Cerebellar nuclear complex (tissue), 1 donor: ENCODE measurements around the gene JPT1.
A peak's percentile ranks its signal among the peaks of the same experiment; 100 is the strongest.
"Not testable (repeated sequence)": the region's sequence is repeated elsewhere in the genome, so short reads cannot be mapped to it uniquely, and the experiment has no call there.

Experiments
- DNase-seq, 2 experiments: peaks; one replicate each; lab custom pipeline; 2025; lab: John Stamatoyannopoulos, UW

Gene JPT1

GRCh38 chr17:75155191-75155601 lies 884 bp upstream of the JPT1 start:
- no peak for DNase-seq

- no peak for DNase-seq
Observed at GRCh38 chr17:75153780-75154194, 525 bp downstream of the JPT1 start.

- DNase-seq: peak in 1 of 2 experiments; percentile 34
Observed at GRCh38 chr17:75152922-75153779, 1.2 kb downstream of the JPT1 start.

GRCh38 chr17:75152523-75152921 lies 1.8 kb downstream of the JPT1 start:
- no peak for DNase-seq

GRCh38 chr17:75151930-75152329 lies 2.4 kb downstream of the JPT1 start:
- DNase-seq: no peak

- no peak for DNase-seq
Observed at GRCh38 chr17:75147878-75148546, 6.3 kb downstream of the JPT1 start.

GRCh38 chr17:75146592-75146991 lies 7.7 kb downstream of the JPT1 start:
- no peak for DNase-seq

- no peak for DNase-seq
Observed at GRCh38 chr17:75144816-75145512, 9.3 kb downstream of the JPT1 start.

- no peak for DNase-seq
Observed at GRCh38 chr17:75142236-75142971, 11.9 kb downstream of the JPT1 start.

- DNase-seq: no peak
Observed at GRCh38 chr17:75138519-75138918, 15.8 kb downstream of the JPT1 start.

- DNase-seq: not testable (repeated sequence)
Observed at GRCh38 chr17:75137762-75138161, 16.6 kb downstream of the JPT1 start.

- DNase-seq: no peak
Observed at GRCh38 chr17:75135946-75136345, 18.4 kb downstream of the JPT1 start.

GRCh38 chr17:75135452-75135851 lies 18.9 kb downstream of the JPT1 start:
- DNase-seq: no peak

- DNase-seq: not testable (repeated sequence)
Observed at GRCh38 chr17:75133607-75134347, 20.5 kb downstream of the JPT1 start.

GRCh38 chr17:75133001-75133400 lies 21.3 kb downstream of the JPT1 start:
- no peak for DNase-seq

- DNase-seq: not testable (repeated sequence)
Observed at GRCh38 chr17:75132018-75133000, 22.0 kb downstream of the JPT1 start.

- no peak for DNase-seq
Observed at GRCh38 chr17:75131278-75132017, 22.9 kb downstream of the JPT1 start, which contains the start of gene NT5C. Gene NT5C, minus strand, starts transcription at chr17:75131742. Its CDS starts 35 bp downstream, at chr17:75131707.

GRCh38 chr17:75130632-75131277 lies 23.6 kb downstream of the JPT1 start:
- peak; percentile 51 to 73 for DNase-seq
